HS-27A (cell line): ENCODE measurements around the gene KCNJ14.

Experiments
- DNase-seq: peaks from one replicate; pipeline ENCODE4 v3.0.0-alpha.2; 2012; ENCODE audit warnings: low read depth, missing footprints

Gene KCNJ14

DNA sequence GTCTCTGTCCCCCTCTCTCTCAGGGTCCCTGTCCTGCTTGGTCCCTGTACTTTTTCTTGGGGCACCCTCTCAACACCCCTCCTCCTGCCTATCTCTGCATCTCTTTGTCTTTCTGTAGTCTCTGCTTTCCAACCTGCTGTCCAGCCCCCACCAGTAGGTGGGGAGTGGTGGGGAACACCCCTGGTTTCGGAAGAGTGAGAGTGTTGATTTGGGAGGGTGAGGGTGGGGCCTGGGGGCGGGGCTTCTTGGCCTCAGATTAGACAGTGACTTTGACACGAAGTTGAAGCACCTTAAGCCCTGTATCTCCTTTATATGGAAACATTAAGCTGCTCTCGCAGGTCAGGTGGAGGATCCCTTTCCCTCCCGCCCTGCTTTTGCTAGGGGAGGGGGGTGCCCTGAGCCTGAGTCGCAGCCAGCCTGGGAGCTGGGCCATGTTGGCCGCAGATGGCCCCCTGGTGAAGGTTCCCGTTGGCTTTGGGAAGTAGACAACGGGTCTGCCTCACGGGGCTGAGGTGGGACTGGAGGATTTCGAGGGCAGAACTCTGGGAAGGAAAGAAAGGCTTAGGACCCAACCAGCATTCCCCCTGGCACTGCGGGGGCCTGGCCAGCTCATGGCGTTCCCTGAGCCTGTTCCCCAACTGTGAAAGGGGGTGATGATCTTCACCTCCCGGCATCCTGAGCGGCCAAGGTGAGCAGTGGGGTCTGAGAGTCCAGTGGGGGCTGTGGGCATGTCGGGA is at the start of gene KCNJ14:
Gene KCNJ14, plus strand, starts transcription at position 404 of the 737 bp plus-strand sequence. CDS start 6,151 bp downstream, outside the sequence.
- DNase-seq, result no peak

DNA sequence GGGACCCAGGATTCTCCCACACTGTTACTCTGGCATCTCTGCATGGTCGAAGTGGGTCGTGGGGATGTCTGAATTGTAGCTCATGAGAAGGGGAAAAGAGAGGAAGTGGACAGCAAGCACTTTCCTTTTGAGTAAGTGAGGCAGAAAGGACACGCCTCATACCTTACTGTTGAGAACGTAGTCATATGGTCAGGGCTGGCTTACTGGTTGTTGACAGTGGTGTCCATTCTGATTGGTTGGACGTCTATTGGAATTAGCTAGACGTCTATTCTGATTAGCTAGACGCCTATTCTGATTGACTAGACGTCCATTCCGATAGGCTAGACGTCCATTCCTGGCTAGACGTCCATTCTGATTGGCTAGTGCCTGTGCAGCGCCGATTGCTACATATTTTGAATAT is 49.5 kb upstream of the KCNJ14 start:
- DNase-seq, result no peak

- no peak for DNase-seq
Observed at GRCh38 chr19:48413879-48414587, 41.3 kb upstream of the KCNJ14 start.

DNA sequence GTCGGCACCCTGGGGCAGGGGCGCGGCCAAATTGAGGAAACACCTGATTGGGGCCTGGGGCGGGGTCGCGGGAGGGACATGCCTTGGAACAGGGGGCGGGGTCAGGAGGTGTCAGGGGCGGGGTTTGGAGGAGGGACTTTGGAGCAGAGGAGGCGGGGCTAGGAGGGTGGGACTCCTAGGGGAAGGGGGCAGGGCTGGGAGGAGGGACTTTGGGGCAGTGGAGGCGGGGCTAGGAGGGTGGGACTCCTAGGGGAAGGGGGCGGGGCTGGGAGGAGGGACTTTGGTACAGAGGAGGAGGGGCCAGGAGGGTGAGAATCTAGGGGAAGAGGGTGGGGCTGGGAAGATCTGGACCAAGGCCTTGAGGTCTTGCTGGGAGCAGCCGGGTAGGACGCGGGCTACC is 40.0 kb upstream of the KCNJ14 start:
- DNase-seq, result no peak

- DNase-seq, result no peak
Observed at GRCh38 chr19:48415806-48416221, 39.6 kb upstream of the KCNJ14 start.

DNA sequence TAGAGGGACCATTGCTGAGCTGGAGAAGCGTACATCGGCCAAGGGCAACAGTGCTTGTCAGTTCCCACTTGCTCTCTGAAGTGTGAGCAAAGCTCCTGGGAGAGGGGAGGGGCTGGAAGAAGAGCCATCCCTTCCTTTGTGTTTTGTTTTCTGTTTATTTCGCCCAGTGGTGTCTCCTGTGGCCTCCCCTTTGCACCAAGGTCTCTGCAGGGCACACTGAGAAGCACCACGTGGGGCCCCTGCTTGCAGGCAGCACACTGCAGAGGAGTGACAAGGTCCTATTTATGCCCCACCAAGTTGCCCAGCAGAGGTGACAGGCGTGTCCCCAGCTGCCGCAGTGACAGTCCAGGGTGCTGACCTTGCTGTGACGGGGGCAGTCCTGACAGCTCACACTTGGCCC is 38.0 kb upstream of the KCNJ14 start:
- no peak for DNase-seq

- no peak for DNase-seq
Observed at GRCh38 chr19:48418317-48419064, 36.9 kb upstream of the KCNJ14 start.

- DNase-seq, result no peak
Observed at GRCh38 chr19:48419158-48419920, 36.0 kb upstream of the KCNJ14 start.

DNA sequence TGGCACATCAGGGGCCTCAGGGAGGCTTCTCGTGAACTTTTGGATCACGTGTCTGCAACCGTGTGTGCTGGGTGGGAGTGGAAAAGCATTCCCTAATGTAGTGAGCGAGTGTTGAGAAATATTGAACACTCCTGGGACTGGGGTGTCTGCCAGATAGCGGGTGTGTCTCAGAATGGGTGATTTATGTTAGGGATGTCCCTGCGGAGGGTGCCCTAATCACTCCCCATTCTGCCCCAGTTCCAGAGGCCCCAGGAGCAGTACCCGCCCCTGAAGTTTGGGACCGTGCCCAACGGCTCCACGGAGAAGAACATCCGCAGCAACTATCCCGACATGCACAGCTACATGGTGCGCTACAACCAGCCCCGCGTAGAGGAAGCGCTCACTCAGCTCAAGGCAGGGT is 33.8 kb upstream of the KCNJ14 start:
- no peak for DNase-seq

DNA sequence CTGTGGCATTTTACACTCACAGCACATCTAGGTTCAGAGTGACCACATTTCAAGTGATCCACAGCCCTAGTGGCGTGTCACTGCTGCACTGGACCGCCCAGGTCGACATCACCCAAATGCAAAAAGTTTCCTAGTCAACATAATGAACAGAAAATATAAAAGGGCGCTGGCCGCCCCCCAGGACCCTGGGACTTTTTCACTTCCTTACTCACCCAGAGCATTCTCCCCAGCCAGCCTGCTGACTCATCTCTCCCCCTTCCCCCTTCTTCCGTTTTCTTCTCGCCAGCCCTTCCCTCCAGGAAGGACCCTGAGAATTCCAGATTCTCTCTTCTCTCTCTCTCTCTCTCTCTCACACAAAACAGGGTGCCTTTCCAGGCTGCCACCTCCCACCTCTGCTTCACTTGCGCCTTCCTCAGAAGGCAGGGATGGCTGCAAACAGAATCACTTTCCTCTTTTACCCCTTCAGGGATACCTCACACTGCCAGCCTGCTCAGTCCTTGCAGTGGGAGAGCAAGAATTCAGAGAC is 30.6 kb upstream of the KCNJ14 start:
- DNase-seq, result peak; percentile 43

DNA sequence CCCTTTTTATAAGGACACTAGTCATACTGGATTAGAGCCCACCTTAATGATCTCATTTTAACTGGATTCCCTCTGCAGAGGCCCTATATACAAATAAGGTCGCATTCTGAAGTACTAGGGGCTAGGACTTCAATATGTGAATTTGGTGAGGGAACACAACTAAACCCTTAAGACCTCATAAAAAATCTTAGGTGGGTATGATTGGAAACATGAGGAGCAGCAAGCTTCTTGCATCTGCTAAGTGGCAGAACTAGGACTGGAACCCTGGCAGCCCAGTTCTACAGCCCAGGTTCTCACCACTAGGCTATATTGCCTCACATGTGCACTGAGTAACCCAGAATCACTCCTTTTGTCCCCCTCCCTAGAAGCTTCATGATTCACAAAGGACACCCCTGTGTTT is 26.7 kb upstream of the KCNJ14 start:
- no peak for DNase-seq

- DNase-seq, result no peak
Observed at GRCh38 chr19:48433337-48433736, 22.0 kb upstream of the KCNJ14 start.

- no peak for DNase-seq
Observed at GRCh38 chr19:48436586-48436985, 18.8 kb upstream of the KCNJ14 start.

DNA sequence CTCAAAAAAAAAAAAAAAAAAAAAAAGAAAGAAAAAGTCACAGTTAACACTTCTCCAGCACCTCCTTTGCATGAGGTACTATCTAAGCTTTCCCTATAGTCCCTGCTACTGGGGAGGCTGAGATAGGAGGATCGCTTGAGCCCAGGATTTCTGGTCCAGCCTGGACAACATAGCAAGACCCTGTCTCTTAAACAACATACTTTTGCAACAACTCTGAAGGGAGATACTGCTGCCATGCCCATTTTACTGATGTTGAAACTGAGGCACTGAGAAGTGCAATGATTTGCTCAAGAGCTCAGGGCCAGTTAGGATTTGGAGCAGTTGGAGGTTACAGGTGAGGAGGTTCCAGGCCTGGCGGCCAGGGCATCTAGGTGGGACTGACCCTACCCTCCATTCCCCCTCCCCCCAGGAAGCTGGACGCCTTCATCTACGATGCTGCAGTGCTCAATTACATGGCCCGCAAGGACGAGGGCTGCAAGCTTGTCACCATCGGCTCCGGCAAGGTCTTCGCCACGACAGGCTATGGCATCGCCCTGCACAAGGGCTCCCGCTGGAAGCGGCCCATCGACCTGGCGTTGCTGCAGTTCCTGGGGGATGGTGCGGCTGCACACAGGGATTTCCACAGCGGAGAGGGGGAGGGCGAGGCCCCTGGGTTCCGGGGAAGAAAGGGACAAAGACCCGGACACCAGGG is 13.9 kb upstream of the KCNJ14 start:
- no peak for DNase-seq

GRCh38 chr19:48442116-48443035 is 13.0 kb upstream of the KCNJ14 start:
- no peak for DNase-seq

GRCh38 chr19:48443256-48443655 is 12.1 kb upstream of the KCNJ14 start:
- DNase-seq, result no peak

GRCh38 chr19:48443731-48444128 is 11.6 kb upstream of the KCNJ14 start:
- no peak for DNase-seq

- no peak for DNase-seq
Observed at GRCh38 chr19:48444129-48444935, 11.0 kb upstream of the KCNJ14 start.

DNA sequence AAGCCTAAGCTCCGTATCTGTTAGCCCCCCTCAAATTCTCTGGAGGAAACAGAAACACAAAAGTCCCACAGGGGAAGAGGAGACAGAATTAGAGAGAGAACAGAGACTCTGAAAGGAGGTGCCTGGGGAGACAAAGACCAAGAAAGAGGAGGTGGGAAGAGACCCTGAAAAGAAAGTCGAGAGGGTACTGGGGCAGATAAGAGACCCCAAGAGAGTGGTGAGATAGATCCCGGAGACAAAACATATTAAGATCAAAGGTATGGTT is 10.5 kb upstream of the KCNJ14 start:
- DNase-seq, result no peak

GRCh38 chr19:48445256-48445605 is 10.1 kb upstream of the KCNJ14 start:
- peak; percentile 82 for DNase-seq
